Tibial nerve (tissue), 4 donors: ENCODE measurements around the gene ADD2. TPM values are rescaled to one million over a fixed set of nuclear protein-coding genes. Genes with fewer than 3 reads are reported as not detected.

Source experiments
- DNase-seq, 2 donors: peaks; one replicate each; pipeline ENCODE4 v3.0.0-alpha.2; 2019; ENCODE audit warnings: low spot score in 2 of 2
- H3K27ac ChIP-seq, 4 donors: fragments of 200-600 bp; sonication (generic) in 3 of 4; one replicate each; pipeline ENCODE4 v1.5.1; 2017 to 2019; ENCODE audit warnings: mild to moderate bottlenecking in 1 of 4
- H3K27me3 ChIP-seq, 2 donors: fragments of 200-600 bp; sonication (generic) in 1 of 2; one replicate each; pipeline versions ENCODE4 v1.5.1 to v1.6.0; 2017 to 2019
- H3K36me3 ChIP-seq, 3 donors: fragments of 200-600 bp; sonication (generic); one replicate each; pipeline ENCODE4 v1.5.1; 2018 to 2019
- H3K4me1 ChIP-seq, 4 donors: fragments of 200-600 bp; sonication (generic) in 3 of 4; one replicate each; pipeline ENCODE4 v1.5.1; 2017 to 2019
- H3K4me3 ChIP-seq, 4 donors: fragments of 200-600 bp; sonication (generic) in 3 of 4; one replicate each; pipeline ENCODE4 v1.5.1; 2017 to 2019; ENCODE audit warnings: mild to moderate bottlenecking in 1 of 4, moderate library complexity in 1 of 4
- H3K9me3 ChIP-seq, 4 donors: fragments of 200-600 bp; sonication (generic) in 3 of 4; one replicate each; pipeline ENCODE4 v1.5.1; 2017 to 2019
- CTCF ChIP-seq, 5 experiments: fragments of 200-600 bp in 3 of 5; fragments of 450-650 bp in 2 of 5; sonication (generic) in 3 of 5; IDR thresholded peaks; one replicate each; pipeline ENCODE4 v1.5.1; 2016 to 2019; ENCODE audit warnings: antibody characterized with exemption in 5 of 5, mild to moderate bottlenecking in 3 of 5, moderate library complexity in 2 of 5
- EP300 ChIP-seq, 2 donors: sonication (generic); formaldehyde crosslinking; IDR thresholded peaks; one replicate each; pipeline ENCODE4 v1.6.1; 2017; ENCODE audit warnings: antibody characterized with exemption in 2 of 2, mild to moderate bottlenecking in 1 of 2
- POLR2A ChIP-seq, 2 donors: fragments of 450-650 bp; IDR thresholded peaks; one replicate each; pipeline ENCODE4 v1.6.1; 2017; ENCODE audit warnings: antibody characterized with exemption in 2 of 2, mild to moderate bottlenecking in 2 of 2, moderate library complexity in 2 of 2
- WGBS, 2 donors: methylation state at CpG; one replicate each; pipeline ENCODE4 v1.1.5; 2018; 5-methylcytosine and 5-hydroxymethylcytosine counted together
- total RNA-seq, 4 donors: library from RNA; depleted of rRNA; stranded (reverse); fragments of >200 nt; gene quantifications; one replicate each; pipeline ENCODE4 v1.1.0, GENCODE V29; 2016

The ADD2 gene
- total RNA-seq, 4 donors from 2014 or later: 0.63 to 6.0 (median 3.2) TPM

- WGBS, 2 donors: 73 to 76% methylated on average over 7 of the region's 7 CpGs
- Histone ChIP-seq H3K4me1 (no peaks in the 10 kb centered on the region), H3K27ac (no peak overlapping the region), H3K4me3 (no peak overlapping the region), H3K36me3 (no peaks in the 10 kb centered on the region), H3K27me3 (no peaks in the 10 kb centered on the region), H3K9me3 (no peaks in the 10 kb centered on the region)
- TF ChIP-seq CTCF (IDR thresholded peaks at IDR 0.05): no peak
- no peak for TF ChIP-seq POLR2A (IDR thresholded peaks at IDR 0.05)
- no peak for TF ChIP-seq EP300 (IDR thresholded peaks at IDR 0.05)
- DNase-seq: no peak
These were observed 96.8 kb downstream of the ADD2 start for GRCh38 chr2:70671092-70671675.

GRCh38 chr2:70670626-70671025 lies 97.4 kb downstream of the ADD2 start:
- Histone ChIP-seq H3K27ac (no peak overlapping the region), H3K36me3 (no peaks in the 10 kb centered on the region), H3K4me1 (no peaks in the 10 kb centered on the region), H3K4me3 (no peak overlapping the region), H3K27me3 (no peaks in the 10 kb centered on the region), H3K9me3 (no peaks in the 10 kb centered on the region)
- no peak for DNase-seq
- WGBS, 2 donors: 74 to 78% methylated on average over 3 of the region's 3 CpGs
- TF ChIP-seq EP300 (IDR thresholded peaks at IDR 0.05) (no peak), POLR2A (IDR thresholded peaks at IDR 0.05) (no peak), CTCF (IDR thresholded peaks at IDR 0.05) (no peak)

- Histone ChIP-seq H3K9me3 (no peaks in the 10 kb centered on the region), H3K36me3 (no peaks in the 10 kb centered on the region), H3K4me1 (no peaks in the 10 kb centered on the region), H3K4me3 (no peak overlapping the region), H3K27me3 (no peaks in the 10 kb centered on the region), H3K27ac (no peak overlapping the region)
- no peak for TF ChIP-seq EP300 (IDR thresholded peaks at IDR 0.05)
- TF ChIP-seq CTCF (IDR thresholded peaks at IDR 0.05): no peak
- no peak for TF ChIP-seq POLR2A (IDR thresholded peaks at IDR 0.05)
- DNase-seq: no peak
- WGBS, 2 donors: 88 to 93% methylated on average over 1 of the region's 1 CpG
These were observed 97.8 kb downstream of the ADD2 start for GRCh38 chr2:70670202-70670601.

GRCh38 chr2:70668911-70669310 lies 99.1 kb downstream of the ADD2 start:
- H3K36me3 ChIP-seq: no peaks in the 10 kb centered on the region
- TF ChIP-seq EP300 (IDR thresholded peaks at IDR 0.05): no peak
- no peak for TF ChIP-seq POLR2A (IDR thresholded peaks at IDR 0.05)
- TF ChIP-seq CTCF (IDR thresholded peaks at IDR 0.05): no peak
- 69% methylated on average over 4 of the region's 4 CpGs for WGBS, 2 donors
- H3K4me1 ChIP-seq: no peaks in the 10 kb centered on the region
- no peak for DNase-seq
- H3K27me3 ChIP-seq: no peaks in the 10 kb centered on the region
- H3K4me3 ChIP-seq: no peak overlapping the region
- H3K9me3 ChIP-seq: no peaks in the 10 kb centered on the region
- no peak overlapping the region for H3K27ac ChIP-seq

GRCh38 chr2:70668432-70668831 lies 99.6 kb downstream of the ADD2 start:
- WGBS, 2 donors: 40 to 50% methylated on average over 3 of the region's 3 CpGs
- no peak for TF ChIP-seq EP300 (IDR thresholded peaks at IDR 0.05)
- TF ChIP-seq CTCF (IDR thresholded peaks at IDR 0.05): no peak
- no peak for TF ChIP-seq POLR2A (IDR thresholded peaks at IDR 0.05)
- Histone ChIP-seq H3K27me3 (no peaks in the 10 kb centered on the region), H3K27ac (no peak overlapping the region), H3K9me3 (no peaks in the 10 kb centered on the region), H3K4me3 (no peak overlapping the region), H3K4me1 (no peaks in the 10 kb centered on the region), H3K36me3 (no peaks in the 10 kb centered on the region)
- no peak for DNase-seq
